GM19324 (cell line): ENCODE measurements around the gene TBC1D3.
"Not testable (repeated sequence)": the region's sequence is repeated elsewhere in the genome, so short reads cannot be mapped to it uniquely, and the experiment has no call there.

Experiments
- ATAC-seq: cut with Tn5 transposase; IDR thresholded peaks from one replicate; pipeline ENCODE4 v1.9.1; 2021; ENCODE audit warnings: mild to moderate bottlenecking, moderate library complexity; ENCODE audit not compliant: unreplicated experiment, low FRiP score

The TBC1D3 gene

GRCh38 chr17:38192455-38192854 lies at the start of gene TBC1D3:
TSS of gene TBC1D3 (minus strand) at chr17:38192555. CDS start at chr17:38191029, 1,526 bp downstream.
- ATAC-seq = not testable (repeated sequence)

GRCh38 chr17:38232790-38233189 lies 40.4 kb upstream of the TBC1D3 start:
- not testable (repeated sequence) for ATAC-seq

- ATAC-seq = not testable (repeated sequence)
These were observed 33.6 kb upstream of the TBC1D3 start for GRCh38 chr17:38225844-38226495.

GRCh38 chr17:38220867-38221266 lies 28.5 kb upstream of the TBC1D3 start:
- ATAC-seq = not testable (repeated sequence)

- ATAC-seq = not testable (repeated sequence)
These were observed 7.9 kb upstream of the TBC1D3 start for GRCh38 chr17:38200271-38200670.

- not testable (repeated sequence) for ATAC-seq
These were observed 57.5 kb downstream of the TBC1D3 start for GRCh38 chr17:38134860-38135259.
